Fibroblast of the aortic adventitia (primary cell): Measurements from ENCODE around the gene CDK1. TPM values are rescaled to one million over a fixed set of nuclear protein-coding genes. Genes with fewer than 3 reads are reported as not detected.

Source experiments
- DNase-seq: peaks from one replicate; pipeline ENCODE4 v3.0.0-alpha.2; 2010; ENCODE audit warnings: low read depth
- H3K4me3 ChIP-seq: 2 replicates; pipeline ENCODE4 v1.5.1; 2011; ENCODE audit warnings: low read depth, mild to moderate bottlenecking, control low read depth, low read length, moderate library complexity
- total RNA-seq: library from RNA; depleted of rRNA; stranded (reverse); fragments of >200 nt; gene quantifications from 2 replicates; pipeline ENCODE4 v1.2.3, GENCODE V29; 2012; ENCODE audit warnings: low replicate concordance
- TF ChIP-seq, protein P1 (sequence below): IDR thresholded peaks from 2 replicates; pipeline ENCODE4 v1.5.1; 2011; ENCODE audit warnings: mild to moderate bottlenecking, low read length, control low read depth, inconsistent platforms; ENCODE audit not compliant: insufficient read depth

The CDK1 gene
- total RNA-seq, 1 donor, result 82.9 TPM

DNA sequence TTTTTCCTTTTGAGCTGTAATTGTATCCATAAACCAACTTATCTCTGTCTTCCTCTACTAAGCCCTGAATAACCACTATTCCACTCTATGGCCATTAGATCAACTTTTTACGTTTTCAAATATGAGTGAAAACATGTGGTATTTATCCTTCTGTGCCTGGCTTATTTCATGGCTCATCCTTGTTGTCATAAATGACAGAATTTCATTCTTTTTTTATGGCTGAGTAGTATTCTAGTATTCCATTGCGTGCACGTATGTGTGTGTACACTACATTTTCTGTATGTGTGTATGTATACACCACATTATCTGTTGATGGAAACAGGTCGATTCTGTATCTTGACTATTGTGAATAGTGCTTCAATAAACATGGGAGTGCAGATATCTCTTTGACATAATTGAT lies 11.1 kb downstream of the CDK1 start:
- no peak overlapping the region for H3K4me3 ChIP-seq
- TF ChIP-seq, protein P1, sequence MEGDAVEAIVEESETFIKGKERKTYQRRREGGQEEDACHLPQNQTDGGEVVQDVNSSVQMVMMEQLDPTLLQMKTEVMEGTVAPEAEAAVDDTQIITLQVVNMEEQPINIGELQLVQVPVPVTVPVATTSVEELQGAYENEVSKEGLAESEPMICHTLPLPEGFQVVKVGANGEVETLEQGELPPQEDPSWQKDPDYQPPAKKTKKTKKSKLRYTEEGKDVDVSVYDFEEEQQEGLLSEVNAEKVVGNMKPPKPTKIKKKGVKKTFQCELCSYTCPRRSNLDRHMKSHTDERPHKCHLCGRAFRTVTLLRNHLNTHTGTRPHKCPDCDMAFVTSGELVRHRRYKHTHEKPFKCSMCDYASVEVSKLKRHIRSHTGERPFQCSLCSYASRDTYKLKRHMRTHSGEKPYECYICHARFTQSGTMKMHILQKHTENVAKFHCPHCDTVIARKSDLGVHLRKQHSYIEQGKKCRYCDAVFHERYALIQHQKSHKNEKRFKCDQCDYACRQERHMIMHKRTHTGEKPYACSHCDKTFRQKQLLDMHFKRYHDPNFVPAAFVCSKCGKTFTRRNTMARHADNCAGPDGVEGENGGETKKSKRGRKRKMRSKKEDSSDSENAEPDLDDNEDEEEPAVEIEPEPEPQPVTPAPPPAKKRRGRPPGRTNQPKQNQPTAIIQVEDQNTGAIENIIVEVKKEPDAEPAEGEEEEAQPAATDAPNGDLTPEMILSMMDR, result no peak
- DNase-seq, result no peak

DNA sequence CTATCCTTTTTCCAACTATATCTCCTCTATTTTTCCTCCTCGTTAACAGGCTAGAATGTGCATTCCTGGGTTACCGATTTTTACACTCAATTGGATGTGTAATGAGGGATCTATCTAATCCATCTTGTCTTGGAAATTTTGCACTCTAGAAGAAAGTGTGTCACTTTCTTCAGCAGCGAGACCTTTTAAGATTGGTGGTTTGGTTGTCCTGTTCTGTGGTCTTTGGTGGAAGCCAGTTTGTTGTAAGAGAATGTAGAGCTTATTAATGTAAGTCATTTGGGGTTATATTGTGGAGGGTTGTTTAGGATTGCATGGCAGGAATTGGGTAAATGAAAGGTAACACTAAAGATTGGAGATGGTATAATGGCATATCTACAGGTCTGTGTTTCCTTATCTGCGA lies 16.7 kb downstream of the CDK1 start:
- H3K4me3 ChIP-seq, result no peak overlapping the region
- TF ChIP-seq, protein P1, result no peak
- no peak for DNase-seq

DNA sequence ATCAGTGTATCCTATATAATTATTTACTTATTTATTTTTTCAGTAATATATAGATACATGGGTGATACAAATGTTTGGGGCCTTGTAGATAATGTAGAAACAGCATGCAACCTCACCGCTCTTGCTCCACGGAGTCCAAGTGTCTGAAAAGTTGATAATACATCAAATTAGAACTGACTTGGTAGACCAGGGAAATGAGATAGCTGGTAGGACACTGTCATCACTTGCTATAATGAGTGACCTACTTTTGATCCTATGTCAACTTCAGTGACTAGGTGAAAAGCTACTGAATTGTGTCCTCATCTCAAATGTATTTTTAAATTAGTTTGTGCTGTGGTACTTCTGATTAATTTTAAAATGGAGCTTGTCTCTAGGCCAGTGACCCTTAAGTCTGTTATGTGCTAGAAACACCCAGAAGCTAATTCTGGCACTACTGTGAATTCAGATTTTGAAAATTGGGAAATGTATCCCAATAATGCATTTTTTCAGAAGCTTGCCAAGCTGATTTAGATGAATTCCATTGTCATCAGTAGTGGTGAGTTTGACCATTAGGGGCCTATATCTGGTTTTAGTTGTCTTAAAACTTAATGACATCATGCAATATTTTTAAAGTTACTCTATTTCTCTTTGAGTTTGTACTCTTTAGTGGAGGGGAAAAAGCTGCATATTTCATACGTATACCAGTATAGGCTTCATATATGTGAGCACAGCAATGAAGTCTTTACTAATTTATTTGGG lies 17.4 kb downstream of the CDK1 start:
- TF ChIP-seq, protein P1, result no peak
- DNase-seq, result no peak

DNA sequence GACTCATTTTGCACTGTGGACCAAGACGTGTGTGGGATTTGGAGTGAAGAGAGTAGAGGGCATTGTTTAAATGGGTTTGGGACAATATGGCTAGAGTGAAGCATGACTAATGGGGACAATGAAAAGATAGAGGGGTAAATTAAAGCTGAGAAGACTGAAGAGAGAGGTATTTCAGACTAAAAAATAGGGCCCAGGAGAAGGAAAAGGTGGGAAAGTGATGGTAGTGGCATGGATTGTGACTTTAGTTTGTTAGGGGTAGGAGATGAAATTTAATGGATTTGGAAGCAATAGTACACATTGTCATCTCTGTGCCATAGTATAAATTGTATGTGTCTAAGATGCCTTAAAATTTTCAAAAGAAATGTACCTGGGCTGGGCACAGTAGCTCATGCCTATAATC lies 18.2 kb downstream of the CDK1 start:
- DNase-seq, result no peak
- no peak overlapping the region for H3K4me3 ChIP-seq
- TF ChIP-seq, protein P1, result no peak

More for the DNA sequence above, 17.4 kb downstream of the CDK1 start:
- no peak overlapping the region for H3K4me3 ChIP-seq

DNA sequence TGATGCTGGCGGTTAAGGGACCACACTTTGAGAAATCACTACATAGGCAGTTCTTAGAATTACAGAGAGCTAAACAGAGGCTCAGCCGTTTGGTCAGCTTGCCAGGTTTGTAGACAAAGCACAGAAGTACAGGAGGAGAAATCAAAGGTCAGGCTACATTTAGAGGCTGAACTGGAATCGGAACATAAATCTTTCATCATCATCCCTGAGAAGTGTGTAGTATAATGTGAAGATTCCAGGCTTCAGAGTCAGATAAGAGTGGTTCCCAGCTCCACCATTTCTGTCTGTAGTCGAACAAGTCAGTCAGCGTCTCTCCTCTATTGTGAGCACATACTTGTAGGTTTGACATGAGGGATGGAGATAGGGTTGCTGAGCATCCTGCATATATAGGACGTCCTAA lies 18.9 kb downstream of the CDK1 start:
- TF ChIP-seq, protein P1, result no peak
- DNase-seq, result no peak
- H3K4me3 ChIP-seq, result no peak overlapping the region

DNA sequence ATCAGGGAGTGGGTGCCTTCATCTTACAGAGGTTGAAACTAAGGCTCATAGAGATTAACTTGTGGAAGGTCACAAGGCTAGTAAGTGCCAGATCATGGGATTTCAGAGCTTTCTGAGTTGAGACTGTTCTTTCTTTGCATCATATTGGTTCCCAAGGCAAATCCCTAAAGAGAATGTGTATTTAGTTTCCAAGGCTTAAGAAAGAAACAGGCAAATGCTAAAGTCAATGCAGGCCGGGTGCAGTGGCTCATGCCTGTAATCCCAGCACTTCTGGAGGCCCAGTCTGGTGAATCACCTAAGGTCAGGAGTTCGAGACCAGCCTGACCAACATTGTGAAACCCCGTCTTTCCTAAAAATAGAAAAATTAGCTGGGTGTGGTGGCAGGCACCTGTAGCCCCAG lies 19.8 kb downstream of the CDK1 start:
- TF ChIP-seq, protein P1, result no peak
- H3K4me3 ChIP-seq, result no peak overlapping the region
- no peak for DNase-seq

DNA sequence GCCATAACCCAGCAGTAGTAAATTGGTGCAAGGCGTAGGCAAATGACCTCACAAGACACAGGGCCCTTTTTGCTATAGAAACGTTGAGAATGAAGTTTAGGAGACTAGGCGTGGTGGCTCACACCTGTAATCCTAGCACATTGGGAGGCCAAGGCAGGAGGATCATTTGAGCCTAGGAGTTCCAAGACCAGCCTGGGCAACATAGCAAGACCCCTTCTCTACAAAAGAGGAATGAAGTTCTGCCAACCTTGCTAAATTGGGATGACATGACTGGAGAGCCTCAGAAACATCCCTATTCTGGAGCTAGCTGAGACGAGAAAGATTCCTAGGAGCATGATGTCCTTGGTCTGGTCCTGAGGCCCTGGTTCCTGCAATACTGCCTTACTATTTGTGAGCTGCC lies 20.6 kb downstream of the CDK1 start:
- no peak overlapping the region for H3K4me3 ChIP-seq
- no peak for DNase-seq
- TF ChIP-seq, protein P1, result no peak
